Measurements from ENCODE around the gene CDC42EP2. TPM values are rescaled to one million over a fixed set of nuclear protein-coding genes. Genes with fewer than 3 reads are reported as not detected.

The CDC42EP2 gene
- polyA plus RNA-seq, 1 of the 3 experiments (the other 2 are of a cell fraction), result 8.1 TPM

DNA sequence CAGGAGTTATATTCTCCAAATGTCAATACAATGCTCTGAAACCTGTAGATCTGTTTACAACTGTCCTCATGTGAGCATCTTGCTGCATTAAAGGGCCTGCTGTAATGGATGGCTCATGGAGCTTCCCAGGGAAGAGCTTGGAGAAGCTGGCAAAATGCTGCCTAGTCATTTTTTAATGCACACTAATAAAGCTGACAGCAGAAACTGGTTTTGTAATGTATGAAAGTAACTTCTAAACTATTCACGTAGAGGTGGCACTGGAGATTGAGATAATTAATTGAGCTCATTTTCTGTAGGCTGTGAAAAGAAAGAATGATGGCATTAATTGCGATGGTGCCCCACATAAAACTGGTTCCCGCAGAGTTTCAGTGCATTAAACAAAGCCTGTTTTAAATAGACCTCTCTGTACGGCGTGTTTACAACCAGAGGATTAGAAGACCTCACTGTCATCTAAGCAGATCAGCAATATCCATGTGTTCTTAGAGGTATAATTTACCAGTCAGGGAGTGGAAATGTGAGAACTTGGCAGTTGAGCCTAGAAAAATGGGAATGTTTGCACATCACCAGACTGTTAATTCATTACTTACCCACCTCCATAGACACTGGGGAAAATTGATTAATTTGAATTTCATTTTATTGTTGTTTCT is 36.9 kb upstream of the CDC42EP2 start:
- CTCF ChIA-PET, result interaction anchor here (0.9 to 37.6 kb wide), 3 partner anchors 8 to 44 kb away, joined by 3 to 1118 read pairs (median 3); partner anchors contain the start of genes CDC42EP2 and DPF2
- peak overlapping the region; percentile 59 to 87; a peak in 3 of 4 replicates for H3K27ac ChIP-seq (ENCODE audit: low read depth in 2 of 2, low read length in 1 of 2)
- peaks cover 69% of the 10 kb centered on the region for H3F3A ChIP-seq (replicated peaks; ENCODE audit: insufficient read depth)
- 0 out of 2 replicates have a peak overlapping the region, but pooled peaks have one; percentile 5 for H3K4me2 ChIP-seq
- H4K20me1 ChIP-seq (ENCODE audit: insufficient read depth), result no peaks in the 10 kb centered on the region
- no peaks in the 10 kb centered on the region for H3K9me2 ChIP-seq
- WGBS (ENCODE audit: low lambda C conversion rate), result 94% methylated on average over 5 of the region's 5 CpGs
- no peak overlapping the region for H3K4me3 ChIP-seq (ENCODE audit: low read depth in 2 of 2, low read length in 1 of 2)
- H2AFZ ChIP-seq (ENCODE audit: low read depth), result no peak overlapping the region
- no peak overlapping the region; the same call in 1 of the 2 replicates for H3K9ac ChIP-seq
- H3K9me3 ChIP-seq, result no peaks in the 10 kb centered on the region
- no peaks in the 10 kb centered on the region for H3K27me3 ChIP-seq (ENCODE audit: insufficient read depth)
- no peaks in the 10 kb centered on the region for H3K79me2 ChIP-seq (ENCODE audit: insufficient read depth)
- peaks cover 0 to 42% of the 10 kb centered on the region in 2 experiments; a peak in 3 of 4 replicates for H3K4me1 ChIP-seq (ENCODE audit: control insufficient read depth in 1 of 2, insufficient read depth in 2 of 2, low read depth in 1 of 2, low read length in 1 of 2)
- no peak for DNase-seq
- POLR2A ChIA-PET, result no interaction called here
- H3K36me3 ChIP-seq (replicated peaks in 1 of 2; ENCODE audit: control insufficient read depth in 1 of 2, insufficient read depth in 2 of 2, low read length in 1 of 2), result peaks cover 12 to 24% of the 10 kb centered on the region in 2 experiments
- no peak for TF ChIP-seq FOXM1 (IDR thresholded peaks at IDR 0.05; ENCODE audit: low read depth)

DNA sequence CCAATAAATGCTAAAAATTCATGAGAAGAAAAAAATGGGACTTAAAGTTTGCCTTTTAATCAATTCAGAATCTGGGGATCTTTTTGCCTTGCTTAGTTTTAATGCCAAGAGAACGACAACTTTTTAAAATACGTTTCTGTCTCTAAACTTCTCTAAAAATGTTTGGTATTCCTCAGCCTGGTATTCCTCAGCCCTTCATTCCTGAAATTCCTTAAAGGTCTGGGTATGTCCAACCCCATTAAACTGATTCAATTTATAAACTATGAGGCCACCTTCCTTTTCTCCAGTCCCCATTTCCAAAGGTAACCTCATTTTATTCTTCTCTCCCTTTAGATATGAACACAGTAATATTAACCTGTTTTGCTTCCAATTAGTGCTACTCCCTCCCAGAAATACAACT is 36.3 kb upstream of the CDC42EP2 start:
- peak overlapping the region; percentile 50; the same call in 1 of the 2 replicates for H3K4me2 ChIP-seq
- no peak overlapping the region; the same call in 1 of the 2 replicates for H3K9ac ChIP-seq
- peak overlapping the region; percentile 61 to 87; a peak in 3 of 4 replicates for H3K27ac ChIP-seq (ENCODE audit: low read depth in 2 of 2, low read length in 1 of 2)
- no peaks in the 10 kb centered on the region for H3K27me3 ChIP-seq (ENCODE audit: insufficient read depth)
- H3K36me3 ChIP-seq (replicated peaks in 1 of 2; ENCODE audit: control insufficient read depth in 1 of 2, insufficient read depth in 2 of 2, low read length in 1 of 2), result peaks cover 12 to 24% of the 10 kb centered on the region in 2 experiments
- H3K9me2 ChIP-seq, result no peaks in the 10 kb centered on the region
- POLR2A ChIA-PET, result no interaction called here
- H2AFZ ChIP-seq (ENCODE audit: low read depth), result no peak overlapping the region
- peaks cover 65% of the 10 kb centered on the region for H3F3A ChIP-seq (replicated peaks; ENCODE audit: insufficient read depth)
- no peaks in the 10 kb centered on the region for H4K20me1 ChIP-seq (ENCODE audit: insufficient read depth)
- WGBS (ENCODE audit: low lambda C conversion rate), result 15% methylated on average over 2 of the region's 2 CpGs
- H3K9me3 ChIP-seq, result no peaks in the 10 kb centered on the region
- peaks cover 0 to 42% of the 10 kb centered on the region in 2 experiments; a peak in 3 of 4 replicates for H3K4me1 ChIP-seq (ENCODE audit: control insufficient read depth in 1 of 2, insufficient read depth in 2 of 2, low read depth in 1 of 2, low read length in 1 of 2)
- H3K4me3 ChIP-seq (ENCODE audit: low read depth in 2 of 2, low read length in 1 of 2), result no peak overlapping the region
- no peaks in the 10 kb centered on the region for H3K79me2 ChIP-seq (ENCODE audit: insufficient read depth)
- peak; percentile 67; the same call in 1 of the 2 replicates for TF ChIP-seq TEAD4 (IDR thresholded peaks at IDR 0.05; ENCODE audit: borderline replicate concordance, insufficient read depth)
- TF ChIP-seq, protein P1, sequence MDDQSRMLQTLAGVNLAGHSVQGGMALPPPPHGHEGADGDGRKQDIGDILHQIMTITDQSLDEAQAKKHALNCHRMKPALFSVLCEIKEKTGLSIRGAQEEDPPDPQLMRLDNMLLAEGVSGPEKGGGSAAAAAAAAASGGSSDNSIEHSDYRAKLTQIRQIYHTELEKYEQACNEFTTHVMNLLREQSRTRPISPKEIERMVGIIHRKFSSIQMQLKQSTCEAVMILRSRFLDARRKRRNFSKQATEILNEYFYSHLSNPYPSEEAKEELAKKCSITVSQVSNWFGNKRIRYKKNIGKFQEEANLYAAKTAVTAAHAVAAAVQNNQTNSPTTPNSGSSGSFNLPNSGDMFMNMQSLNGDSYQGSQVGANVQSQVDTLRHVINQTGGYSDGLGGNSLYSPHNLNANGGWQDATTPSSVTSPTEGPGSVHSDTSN (IDR thresholded peaks at IDR 0.05), result peak; percentile 73
- TF ChIP-seq NFIC (IDR thresholded peaks at IDR 0.05; ENCODE audit: borderline replicate concordance), result no peak
- no peak for TF ChIP-seq JUND (IDR thresholded peaks at IDR 0.05)
- peak; percentile 61; the same call in 1 of the 2 replicates for TF ChIP-seq TCF12 (IDR thresholded peaks at IDR 0.05)
- no peak for TF ChIP-seq GATA2 (CRISPR knock-in tag; IDR thresholded peaks at IDR 0.05)
- TF ChIP-seq RCOR1 (IDR thresholded peaks at IDR 0.05; ENCODE audit: low read length), result no peak
- TF ChIP-seq ELF1 (IDR thresholded peaks at IDR 0.05), result no peak
- TF ChIP-seq, protein P2, sequence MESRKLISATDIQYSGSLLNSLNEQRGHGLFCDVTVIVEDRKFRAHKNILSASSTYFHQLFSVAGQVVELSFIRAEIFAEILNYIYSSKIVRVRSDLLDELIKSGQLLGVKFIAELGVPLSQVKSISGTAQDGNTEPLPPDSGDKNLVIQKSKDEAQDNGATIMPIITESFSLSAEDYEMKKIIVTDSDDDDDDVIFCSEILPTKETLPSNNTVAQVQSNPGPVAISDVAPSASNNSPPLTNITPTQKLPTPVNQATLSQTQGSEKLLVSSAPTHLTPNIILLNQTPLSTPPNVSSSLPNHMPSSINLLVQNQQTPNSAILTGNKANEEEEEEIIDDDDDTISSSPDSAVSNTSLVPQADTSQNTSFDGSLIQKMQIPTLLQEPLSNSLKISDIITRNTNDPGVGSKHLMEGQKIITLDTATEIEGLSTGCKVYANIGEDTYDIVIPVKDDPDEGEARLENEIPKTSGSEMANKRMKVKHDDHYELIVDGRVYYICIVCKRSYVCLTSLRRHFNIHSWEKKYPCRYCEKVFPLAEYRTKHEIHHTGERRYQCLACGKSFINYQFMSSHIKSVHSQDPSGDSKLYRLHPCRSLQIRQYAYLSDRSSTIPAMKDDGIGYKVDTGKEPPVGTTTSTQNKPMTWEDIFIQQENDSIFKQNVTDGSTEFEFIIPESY (IDR thresholded peaks at IDR 0.05; ENCODE audit: borderline replicate concordance, low read depth), result no peak
- TF ChIP-seq, protein P3, sequence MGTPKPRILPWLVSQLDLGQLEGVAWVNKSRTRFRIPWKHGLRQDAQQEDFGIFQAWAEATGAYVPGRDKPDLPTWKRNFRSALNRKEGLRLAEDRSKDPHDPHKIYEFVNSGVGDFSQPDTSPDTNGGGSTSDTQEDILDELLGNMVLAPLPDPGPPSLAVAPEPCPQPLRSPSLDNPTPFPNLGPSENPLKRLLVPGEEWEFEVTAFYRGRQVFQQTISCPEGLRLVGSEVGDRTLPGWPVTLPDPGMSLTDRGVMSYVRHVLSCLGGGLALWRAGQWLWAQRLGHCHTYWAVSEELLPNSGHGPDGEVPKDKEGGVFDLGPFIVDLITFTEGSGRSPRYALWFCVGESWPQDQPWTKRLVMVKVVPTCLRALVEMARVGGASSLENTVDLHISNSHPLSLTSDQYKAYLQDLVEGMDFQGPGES (IDR thresholded peaks at IDR 0.05; ENCODE audit: low read depth, low read length), result no peak
- no peak for DNase-seq
- CTCF ChIA-PET, result interaction anchor here (1.0 to 37.6 kb wide), 2 partner anchors 10 to 44 kb away, joined by 3 to 1118 read pairs; partner anchors contain the start of genes CDC42EP2 and DPF2
